ENCODE results near the gene SKP2. TPM values are rescaled to one million over a fixed set of nuclear protein-coding genes. Genes with fewer than 3 reads are reported as not detected.

Gene SKP2
- total RNA-seq, 4 donors from 2014 or later: 10.3 to 41.5 (median 23.6) TPM

DNA sequence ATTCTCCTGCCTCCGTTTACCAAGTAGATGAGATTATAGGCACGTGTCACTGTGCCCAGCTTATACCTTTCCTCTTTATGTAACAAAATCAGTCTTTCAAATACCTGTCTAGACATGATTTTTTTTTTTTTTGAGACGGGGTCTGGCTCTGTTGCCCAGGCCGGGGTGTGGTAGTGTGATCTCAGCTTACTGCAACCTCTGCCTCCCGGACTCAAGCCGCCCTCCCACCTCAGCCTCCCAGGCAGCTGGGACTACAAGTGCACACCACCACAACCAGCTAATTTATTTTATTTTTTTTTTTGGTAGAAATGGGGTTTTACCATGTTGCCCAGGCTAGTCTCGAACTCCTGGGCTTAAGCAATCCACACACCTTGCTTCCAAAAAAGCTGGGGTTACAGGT is 76.6 kb downstream of the SKP2 start:
- TF ChIP-seq, protein P1, sequence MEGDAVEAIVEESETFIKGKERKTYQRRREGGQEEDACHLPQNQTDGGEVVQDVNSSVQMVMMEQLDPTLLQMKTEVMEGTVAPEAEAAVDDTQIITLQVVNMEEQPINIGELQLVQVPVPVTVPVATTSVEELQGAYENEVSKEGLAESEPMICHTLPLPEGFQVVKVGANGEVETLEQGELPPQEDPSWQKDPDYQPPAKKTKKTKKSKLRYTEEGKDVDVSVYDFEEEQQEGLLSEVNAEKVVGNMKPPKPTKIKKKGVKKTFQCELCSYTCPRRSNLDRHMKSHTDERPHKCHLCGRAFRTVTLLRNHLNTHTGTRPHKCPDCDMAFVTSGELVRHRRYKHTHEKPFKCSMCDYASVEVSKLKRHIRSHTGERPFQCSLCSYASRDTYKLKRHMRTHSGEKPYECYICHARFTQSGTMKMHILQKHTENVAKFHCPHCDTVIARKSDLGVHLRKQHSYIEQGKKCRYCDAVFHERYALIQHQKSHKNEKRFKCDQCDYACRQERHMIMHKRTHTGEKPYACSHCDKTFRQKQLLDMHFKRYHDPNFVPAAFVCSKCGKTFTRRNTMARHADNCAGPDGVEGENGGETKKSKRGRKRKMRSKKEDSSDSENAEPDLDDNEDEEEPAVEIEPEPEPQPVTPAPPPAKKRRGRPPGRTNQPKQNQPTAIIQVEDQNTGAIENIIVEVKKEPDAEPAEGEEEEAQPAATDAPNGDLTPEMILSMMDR (IDR thresholded peaks at IDR 0.05): no peak
- no peak for TF ChIP-seq POLR2A (IDR thresholded peaks at IDR 0.05)
- peaks cover 0 to 28% (median 0%) of the 10 kb centered on the region in 3 donors for H3K36me3 ChIP-seq
- DNase-seq: no peak
- intact Hi-C loops (cut with DNase I): no loop called here
- no peak overlapping the region for H3K4me3 ChIP-seq
- H3K27ac ChIP-seq: no peak overlapping the region
- no peaks in the 10 kb centered on the region for H3K9me3 ChIP-seq
- peaks cover 0 to 8% (median 0%) of the 10 kb centered on the region in 3 donors for H3K4me1 ChIP-seq
- 91 to 93% methylated on average over 7 of the region's 7 CpGs for WGBS, 2 donors
- H3K27me3 ChIP-seq: no peaks in the 10 kb centered on the region

DNA sequence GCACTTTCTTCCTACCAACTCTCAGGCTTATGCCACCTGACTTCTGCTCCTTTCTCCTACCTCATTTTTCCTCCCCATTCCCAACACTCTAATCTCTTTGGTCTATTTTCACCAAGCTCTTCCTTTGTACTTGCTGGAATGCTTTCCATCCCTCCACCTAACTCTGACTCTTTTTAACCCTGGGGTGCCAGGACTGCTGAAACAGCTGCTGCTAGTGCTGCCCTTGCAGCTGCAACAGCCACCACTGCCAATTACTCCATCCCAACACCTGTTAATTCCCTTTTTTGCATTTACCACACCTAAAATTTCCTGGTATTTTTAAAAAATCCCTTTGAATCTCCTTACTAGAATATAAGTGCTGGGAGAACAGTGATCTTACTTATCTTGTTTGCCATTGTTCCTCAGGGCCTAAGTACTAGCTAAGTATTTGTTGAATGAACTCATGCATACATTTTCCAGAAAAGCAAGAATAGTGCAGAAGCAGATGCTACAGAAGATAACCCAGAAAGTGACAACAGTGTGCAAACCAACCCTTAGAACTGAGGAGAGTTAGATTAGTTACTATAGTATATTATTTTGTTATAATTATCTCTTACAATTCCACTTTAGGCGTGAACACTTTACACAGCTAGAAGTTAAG is 78.4 kb downstream of the SKP2 start:
- TF ChIP-seq POLR2A (IDR thresholded peaks at IDR 0.05): no peak
- TF ChIP-seq, protein P1 (IDR thresholded peaks at IDR 0.05): no peak
- H3K36me3 ChIP-seq: peaks cover 0 to 10% (median 0%) of the 10 kb centered on the region in 3 donors
- DNase-seq: no peak
- no peaks in the 10 kb centered on the region for H3K9me3 ChIP-seq
- H3K4me1 ChIP-seq: peaks cover 0 to 8% (median 0%) of the 10 kb centered on the region in 3 donors
- no peak overlapping the region for H3K27ac ChIP-seq
- H3K27me3 ChIP-seq: no peaks in the 10 kb centered on the region
- intact Hi-C loops (cut with DNase I): no loop called here
- no peak overlapping the region for H3K4me3 ChIP-seq
- WGBS, 2 donors: 86 to 93% methylated on average over 1 of the region's 1 CpG

- Histone ChIP-seq H3K36me3 (no peaks in the 10 kb centered on the region), H3K9me3 (no peaks in the 10 kb centered on the region), H3K27ac (no peak overlapping the region), H3K4me3 (no peak overlapping the region), H3K27me3 (no peaks in the 10 kb centered on the region), H3K4me1 (peaks cover 0 to 17% (median 0%) of the 10 kb centered on the region in 3 donors)
- intact Hi-C loops (cut with DNase I): no loop called here
- DNase-seq: no peak
- TF ChIP-seq, protein P1 (IDR thresholded peaks at IDR 0.05): no peak
- TF ChIP-seq POLR2A (IDR thresholded peaks at IDR 0.05): no peak
- 89 to 90% methylated on average over 3 of the region's 3 CpGs for WGBS, 2 donors
These were observed 80.6 kb downstream of the SKP2 start for GRCh38 chr5:36232533-36232932.

Small RNA genes within 50 kb of the gene (small RNA-seq; reads per million reads assigned to genes)
- gene MIR580: 0.07 to 0.54 (median 0.12) reads per million in 4 donors
- 0 reads per million in 4 donors for gene RNU6-1305P

Other genes starting within 250 kb of the SKP2 start
- gene CAPSL, start 213.5 kb upstream of the SKP2 start, total RNA-seq: not detected
- under 1 TPM in 1 of 4 donors, not detected in 3; 0.11 TPM for gene UGT3A1, start 160.7 kb upstream of the SKP2 start, total RNA-seq
- gene UGT3A2, start 85.2 kb upstream of the SKP2 start, total RNA-seq: not detected
- 10 to 100 TPM in 1 of 4 donors, 1 to 10 TPM in 3; 6.9 to 23.2 (median 8.8) TPM for gene LMBRD2, start 224 bp upstream of the SKP2 start, total RNA-seq
- gene NADK2, start 89.8 kb downstream of the SKP2 start, total RNA-seq: 10 to 100 TPM in 3 of 4 donors, 1 to 10 TPM in 1; 9.0 to 19.6 (median 15.4) TPM
- gene RANBP3L, start 149.8 kb downstream of the SKP2 start, total RNA-seq: under 1 TPM in 3 of 4 donors, not detected in 1; 0.30 to 0.57 (median 0.56) TPM